H1 (cell line): ENCODE data around the gene SAT1. TPM values are rescaled to one million over a fixed set of nuclear protein-coding genes. Genes with fewer than 3 reads are reported as not detected.

ENCODE experiments used
- CHD7 ChIP-seq: fragments of 300-600 bp; sonication (generic); IDR thresholded peaks from 2 replicates; pipeline ENCODE4 v1.7.1; 2012; ENCODE audit warnings: low read length, moderate library complexity, mild to moderate bottlenecking, inconsistent platforms; ENCODE audit not compliant: insufficient replicate concordance
- JUN ChIP-seq: IDR thresholded peaks from 2 replicates; pipeline ENCODE4 v1.6.1; 2011; ENCODE audit warnings: low read depth, mild to moderate bottlenecking, improper control_type of control experiment, low read length
- MAFK ChIP-seq: IDR thresholded peaks from 2 replicates; pipeline ENCODE4 v1.6.1; 2012; ENCODE audit warnings: low read depth, mild to moderate bottlenecking, improper control_type of control experiment, low read length
- YY1 ChIP-seq: IDR thresholded peaks from 2 replicates; pipeline ENCODE4 v1.6.1; 2011; ENCODE audit warnings: low read depth, mild to moderate bottlenecking, low read length
- polyA plus RNA-seq, 7 experiments: library from polyadenylated mRNA; depleted of rRNA in 3 of 7; stranded (reverse) in 5 of 7; unstranded in 2 of 7; fragments of >200 nt in 5 of 7; fragments of 200-250 nt in 2 of 7; gene quantifications; 1 replicate in 5 of 7; 2 replicates in 1 of 7; 4 replicates in 1 of 7; pipeline versions ENCODE4 v1.2.1 to v1.2.3, GENCODE V29; 2011 to 2013; ENCODE audit warnings: missing spikeins in 2 of 7, mixed read lengths in 2 of 7
- total RNA-seq: library from RNA; stranded (reverse); fragmentation: NEBNext Ultra II Directional; extraction: Animal tissue kit (Norgen Biotek cat#: 25700); gene quantifications from 2 replicates; pipeline ENCODE4 v1.2.1, GENCODE V29; 2021

The SAT1 gene
- total and polyA plus RNA-seq, 2 of the 8 experiments (the other 6 are each of a cell fraction or from before 2014, with no cell fraction given): 29.2 to 36.8 TPM

GRCh38 chrX:23832721-23833120, 49.7 kb downstream of the SAT1 start (continued):
- TF ChIP-seq JUN (no peak), YY1 (no peak), MAFK (no peak), CHD7 (no peak)
